Transverse colon (tissue), 3 donors: ENCODE results near the gene SYNGR2.

ENCODE experiments used
- CTCF ChIP-seq, 5 experiments: fragments of 200-600 bp in 3 of 5; fragments of 450-650 bp in 2 of 5; sonication (generic) in 3 of 5; IDR thresholded peaks; 1 replicate in 2 of 5; 2 replicates in 3 of 5; pipeline ENCODE4 v1.5.1; 2016 to 2017; ENCODE audit warnings: antibody characterized with exemption in 5 of 5, inconsistent platforms in 3 of 5, mild to moderate bottlenecking in 2 of 5, moderate library complexity in 1 of 5
- EP300 ChIP-seq: sonication (generic); formaldehyde crosslinking; IDR thresholded peaks from one replicate; pipeline ENCODE4 v1.6.1; 2017; ENCODE audit warnings: antibody characterized with exemption, low read depth

- TF ChIP-seq CTCF (IDR thresholded peaks at IDR 0.05): no peak
- no peak for TF ChIP-seq EP300
These were observed 36.2 kb downstream of the SYNGR2 start for GRCh38 chr17:78204387-78205123.
